ENCODE measurements around the gene SLC19A1.

SLC19A1 gene

DNA sequence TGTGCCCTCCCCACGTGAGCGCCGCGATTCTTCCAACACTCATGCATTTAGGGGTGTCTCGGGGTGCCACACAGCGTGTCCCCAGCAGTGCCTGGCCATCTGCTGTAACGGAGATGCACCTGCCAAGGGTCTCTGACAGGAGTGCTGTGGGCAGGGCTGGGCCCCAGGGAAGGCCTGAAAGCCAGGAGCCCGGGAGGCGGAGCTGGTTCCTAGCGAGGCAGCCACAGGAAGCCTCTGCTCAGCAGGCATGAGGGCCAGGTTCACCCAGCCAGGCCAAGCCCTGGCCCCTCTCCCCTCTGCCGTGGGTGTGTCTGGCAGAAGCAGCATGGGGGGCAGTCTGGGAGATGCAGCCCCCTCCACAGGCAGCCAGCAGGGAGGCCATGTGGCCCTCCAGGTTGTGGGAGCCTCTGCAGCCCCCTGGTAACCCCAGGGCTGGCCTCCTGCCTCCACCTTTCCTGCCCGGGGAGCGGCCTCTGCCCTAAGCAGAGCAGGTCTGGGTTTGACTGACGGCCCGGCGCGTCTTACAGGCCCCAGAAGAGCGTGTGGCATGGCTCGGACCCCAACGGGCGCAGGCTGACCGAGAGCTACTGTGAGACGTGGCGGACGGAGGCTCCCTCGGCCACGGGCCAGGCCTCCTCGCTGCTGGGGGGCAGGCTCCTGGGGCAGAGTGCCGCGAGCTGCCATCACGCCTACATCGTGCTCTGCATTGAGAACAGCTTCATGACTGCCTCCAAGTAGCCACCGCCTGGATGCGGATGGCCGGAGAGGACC lies 30.4 kb downstream of the SLC19A1 start:
- no peaks in the 10 kb centered on the region for H3K9me3 ChIP-seq (ENCODE audit: control insufficient read depth, insufficient read depth, low read length)
- 0 out of 2 replicates have a peak, but pooled peaks cover 4% of the 10 kb centered on the region for H3K36me3 ChIP-seq (ENCODE audit: insufficient read depth, low read length)
- H3K4me1 ChIP-seq (ENCODE audit: insufficient read depth, low read length) = no peaks in the 10 kb centered on the region
- no peak overlapping the region for H3K9ac ChIP-seq (ENCODE audit: low read depth, low read length)

DNA sequence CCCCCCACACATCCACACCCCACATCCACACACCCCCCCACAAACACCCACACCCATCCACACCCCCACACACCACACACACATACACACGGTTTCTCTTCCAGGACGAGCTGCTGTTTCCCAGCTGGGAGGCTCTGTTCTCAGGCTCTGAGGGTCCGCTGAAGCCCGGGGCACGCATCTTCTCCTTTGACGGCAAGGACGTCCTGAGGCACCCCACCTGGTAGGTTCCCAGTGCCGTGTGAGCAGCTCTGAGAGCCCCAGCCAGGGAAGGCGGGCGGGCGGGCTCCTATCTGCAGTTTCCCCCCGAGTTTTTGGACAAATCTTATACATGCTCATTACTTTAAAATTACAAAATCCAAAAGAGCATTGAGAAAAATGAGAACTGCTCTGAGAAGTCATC lies 31.2 kb downstream of the SLC19A1 start:
- H3K4me1 ChIP-seq (ENCODE audit: insufficient read depth, low read length) = no peaks in the 10 kb centered on the region
- no peak overlapping the region for H3K9ac ChIP-seq (ENCODE audit: low read depth, low read length)
- H3K9me3 ChIP-seq (ENCODE audit: control insufficient read depth, insufficient read depth, low read length) = no peaks in the 10 kb centered on the region
- 0 out of 2 replicates have a peak, but pooled peaks cover 4% of the 10 kb centered on the region for H3K36me3 ChIP-seq (ENCODE audit: insufficient read depth, low read length)

DNA sequence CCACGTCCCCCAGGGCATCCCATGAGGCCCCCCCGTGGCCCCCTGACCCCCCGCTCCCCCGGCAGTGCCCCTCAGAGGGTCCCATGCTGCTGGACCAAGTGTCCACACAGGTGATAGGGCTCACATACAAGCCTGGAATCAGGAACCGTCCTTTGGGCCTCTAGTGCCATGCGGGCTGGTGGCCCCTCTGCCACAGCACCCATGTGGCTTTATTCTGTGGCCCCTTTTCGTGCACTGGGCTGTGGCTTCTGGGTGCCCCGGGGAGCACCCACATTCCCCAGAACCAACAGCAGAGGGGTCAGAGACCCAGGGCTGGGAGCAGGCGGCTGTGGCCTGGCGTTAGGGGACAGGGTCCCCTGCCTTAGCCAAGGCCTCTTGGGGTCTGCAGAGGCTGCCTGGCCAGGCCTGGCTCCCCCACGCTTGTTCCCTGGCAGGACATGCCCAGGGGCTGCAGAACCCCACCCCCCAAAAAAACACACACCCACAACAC lies 31.7 kb downstream of the SLC19A1 start:
- Histone ChIP-seq H3K36me3 (ENCODE audit: insufficient read depth, low read length) (0 out of 2 replicates have a peak, but pooled peaks cover 4% of the 10 kb centered on the region), H3K4me1 (ENCODE audit: insufficient read depth, low read length) (no peaks in the 10 kb centered on the region), H3K9ac (ENCODE audit: low read depth, low read length) (no peak overlapping the region), H3K9me3 (ENCODE audit: control insufficient read depth, insufficient read depth, low read length) (no peaks in the 10 kb centered on the region)

DNA sequence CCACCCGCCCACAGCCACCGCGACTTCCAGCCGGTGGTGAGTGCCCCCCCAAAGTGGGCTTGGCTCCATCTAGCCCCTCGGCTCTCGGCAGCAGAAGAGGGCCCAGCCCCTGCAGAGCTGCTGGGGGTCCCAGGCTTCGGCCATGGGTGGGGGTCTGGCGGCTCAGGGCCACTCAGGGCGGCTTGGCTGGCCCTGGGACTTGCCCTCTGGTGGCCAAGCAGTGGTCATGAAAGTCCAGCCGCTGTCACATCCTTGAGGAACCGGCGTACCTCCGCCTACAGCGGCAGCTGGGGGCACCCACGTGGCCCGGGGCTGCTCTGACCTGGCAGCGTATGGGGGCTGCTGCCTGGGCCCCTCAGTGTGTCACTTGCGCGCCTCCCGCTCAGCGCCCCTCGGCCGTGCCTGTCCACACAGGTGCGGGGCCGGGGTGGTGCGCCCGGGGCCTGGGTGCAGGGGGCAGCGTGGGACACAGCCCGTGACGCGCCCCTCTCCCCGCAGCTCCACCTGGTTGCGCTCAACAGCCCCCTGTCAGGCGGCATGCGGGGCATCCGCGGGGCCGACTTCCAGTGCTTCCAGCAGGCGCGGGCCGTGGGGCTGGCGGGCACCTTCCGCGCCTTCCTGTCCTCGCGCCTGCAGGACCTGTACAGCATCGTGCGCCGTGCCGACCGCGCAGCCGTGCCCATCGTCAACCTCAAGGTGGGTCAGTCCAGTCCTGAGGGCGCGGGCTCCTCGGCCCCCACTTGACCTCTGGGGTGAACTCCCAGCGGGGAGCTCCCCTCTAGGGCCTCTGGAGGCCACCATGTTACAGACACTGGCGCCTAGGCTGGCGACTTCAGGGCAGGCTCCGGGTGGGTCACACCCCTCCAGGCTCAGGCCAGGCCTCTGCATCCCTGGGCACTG lies 32.4 kb downstream of the SLC19A1 start:
- Histone ChIP-seq H3K36me3 (ENCODE audit: insufficient read depth, low read length) (no peaks in the 10 kb centered on the region; the same call in 1 of the 2 replicates), H3K9ac (ENCODE audit: low read depth, low read length) (no peak overlapping the region), H3K4me1 (ENCODE audit: insufficient read depth, low read length) (no peaks in the 10 kb centered on the region), H3K9me3 (ENCODE audit: control insufficient read depth, insufficient read depth, low read length) (no peaks in the 10 kb centered on the region)

DNA sequence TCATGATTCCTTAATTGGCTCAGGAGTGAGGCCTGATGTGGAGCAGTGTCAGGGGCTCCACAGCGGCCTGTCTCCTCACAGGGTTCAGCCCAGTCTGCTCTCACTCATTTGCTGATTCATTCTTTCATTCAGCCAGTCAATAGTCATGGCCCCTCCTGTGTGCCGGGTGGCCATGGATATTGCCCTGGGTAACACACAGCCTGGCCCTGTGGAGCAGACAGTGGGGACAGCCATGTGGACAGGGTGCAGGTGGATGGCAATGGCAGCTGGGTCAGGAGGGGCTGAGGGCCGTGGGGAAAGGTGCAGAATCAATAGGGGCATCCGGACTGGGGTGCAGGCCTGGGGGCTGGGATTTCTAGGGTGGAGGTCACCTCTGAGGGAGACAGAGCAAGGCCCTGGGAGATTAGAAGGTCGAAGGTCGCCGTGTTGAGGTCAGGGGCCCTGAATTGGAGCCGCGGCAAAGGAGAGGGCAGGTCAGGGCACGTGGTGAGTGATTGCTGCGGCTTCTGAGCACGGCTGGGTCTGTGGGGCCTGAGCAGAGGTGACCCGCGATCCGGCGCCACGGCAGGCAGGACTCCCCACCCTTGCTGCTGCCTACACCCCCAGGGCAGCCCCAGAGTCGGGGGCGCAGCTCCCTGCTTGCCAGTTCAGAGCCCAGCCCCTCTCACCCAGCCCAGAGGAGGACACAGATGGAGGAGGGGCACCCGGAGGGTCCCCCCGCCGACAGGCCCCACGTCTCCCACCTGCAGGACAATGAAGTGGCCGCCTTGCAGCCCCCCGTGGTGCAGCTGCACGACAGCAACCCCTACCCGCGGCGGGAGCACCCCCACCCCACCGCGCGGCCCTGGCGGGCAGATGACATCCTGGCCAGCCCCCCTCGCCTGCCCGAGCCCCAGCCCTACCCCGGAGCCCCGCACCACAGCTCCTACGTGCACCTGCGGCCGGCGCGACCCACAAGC lies 33.4 kb downstream of the SLC19A1 start:
- no peaks in the 10 kb centered on the region; the same call in 1 of the 2 replicates for H3K36me3 ChIP-seq (ENCODE audit: insufficient read depth, low read length)
- no peaks in the 10 kb centered on the region for H3K4me1 ChIP-seq (ENCODE audit: insufficient read depth, low read length)
- H3K9ac ChIP-seq (ENCODE audit: low read depth, low read length) = no peak overlapping the region
- H3K9me3 ChIP-seq (ENCODE audit: control insufficient read depth, insufficient read depth, low read length) = no peaks in the 10 kb centered on the region

DNA sequence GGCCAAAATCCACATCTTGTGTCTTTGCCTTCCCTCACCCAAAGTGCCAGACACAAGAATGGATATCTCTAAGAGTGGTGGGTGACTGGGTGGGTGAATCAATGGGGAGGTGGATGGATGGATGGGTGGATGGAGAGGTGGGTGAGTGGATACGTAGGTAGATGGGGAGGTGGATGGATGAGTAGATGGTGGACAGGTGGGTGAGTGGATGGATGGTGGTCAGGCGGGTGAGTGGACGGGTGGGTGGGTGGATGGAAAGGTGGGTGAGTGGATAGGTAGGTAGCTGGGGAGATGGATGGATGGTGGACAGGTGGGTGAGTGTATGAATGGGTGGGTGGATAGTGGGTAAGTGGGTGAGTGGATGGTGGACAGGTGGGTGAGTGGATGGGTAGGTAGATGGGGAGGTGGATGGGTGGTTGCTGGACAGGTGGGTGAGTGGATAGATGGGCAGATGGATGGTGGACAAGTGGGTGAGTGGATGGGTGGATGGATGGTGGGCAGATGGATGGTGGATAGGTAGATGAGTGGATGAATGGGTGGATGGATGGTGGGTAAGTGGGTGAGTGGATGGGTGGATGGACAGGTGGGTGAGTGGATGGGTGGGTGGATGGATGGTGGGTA lies 34.2 kb downstream of the SLC19A1 start:
- Histone ChIP-seq H3K4me1 (ENCODE audit: insufficient read depth, low read length) (no peaks in the 10 kb centered on the region), H3K9me3 (ENCODE audit: control insufficient read depth, insufficient read depth, low read length) (no peaks in the 10 kb centered on the region), H3K36me3 (ENCODE audit: insufficient read depth, low read length) (no peaks in the 10 kb centered on the region; the same call in 1 of the 2 replicates), H3K9ac (ENCODE audit: low read depth, low read length) (no peak overlapping the region)

DNA sequence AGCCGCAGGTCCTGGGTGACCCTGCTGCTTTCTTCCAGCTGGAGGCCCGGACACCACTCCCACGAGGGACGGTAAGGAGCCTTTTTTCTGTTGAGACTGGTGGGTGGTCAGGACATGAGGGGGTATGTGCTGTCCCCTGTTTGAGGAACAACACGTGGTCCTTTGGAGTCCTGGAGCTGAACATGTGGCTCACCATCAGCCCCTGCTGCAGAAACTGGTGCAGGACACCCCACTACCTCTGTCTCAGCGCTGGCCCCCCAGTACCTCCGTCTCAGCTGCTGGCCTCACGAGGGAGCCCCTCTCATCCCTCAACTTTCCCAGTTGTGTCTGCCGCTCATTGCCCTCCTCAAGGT lies 34.7 kb downstream of the SLC19A1 start:
- Histone ChIP-seq H3K36me3 (ENCODE audit: insufficient read depth, low read length) (no peaks in the 10 kb centered on the region; the same call in 1 of the 2 replicates), H3K9ac (ENCODE audit: low read depth, low read length) (no peak overlapping the region), H3K9me3 (ENCODE audit: control insufficient read depth, insufficient read depth, low read length) (no peaks in the 10 kb centered on the region), H3K4me1 (ENCODE audit: insufficient read depth, low read length) (no peaks in the 10 kb centered on the region)

DNA sequence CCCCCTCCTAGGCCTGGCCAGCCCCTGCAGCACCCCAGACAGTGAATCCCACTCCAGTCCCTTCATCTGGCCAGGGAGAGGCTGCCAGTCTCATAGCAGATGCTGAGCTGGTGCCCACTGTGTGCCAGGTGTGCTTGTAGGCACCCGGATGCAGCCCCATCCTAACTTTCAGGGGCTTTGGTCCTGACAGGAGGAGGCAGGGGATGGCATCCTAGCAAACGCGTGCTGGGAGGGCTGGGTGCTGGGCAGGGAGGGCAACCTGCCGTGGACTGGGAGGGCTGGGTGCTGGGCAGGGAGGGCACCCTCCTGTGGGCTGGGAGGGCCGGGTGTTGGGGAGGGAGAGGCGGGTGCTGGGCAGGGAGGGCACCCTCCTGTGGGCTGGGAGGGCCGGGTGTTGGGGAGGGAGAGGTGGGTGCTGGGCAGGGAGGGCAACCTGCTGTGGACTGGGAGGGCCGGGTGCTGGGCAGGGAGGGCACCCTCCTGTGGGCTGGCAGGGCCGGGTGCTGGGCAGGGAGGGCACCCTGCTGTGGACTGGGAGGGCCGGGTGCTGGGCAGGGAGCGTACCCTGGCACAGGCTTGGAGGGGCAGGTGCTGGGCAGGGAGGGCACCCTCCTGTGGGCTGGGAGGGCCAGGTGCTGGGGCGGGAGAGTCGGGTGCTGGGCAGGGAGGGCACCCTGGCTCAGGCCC lies 35.3 kb downstream of the SLC19A1 start:
- H3K4me1 ChIP-seq (ENCODE audit: insufficient read depth, low read length) = no peaks in the 10 kb centered on the region
- H3K9me3 ChIP-seq (ENCODE audit: control insufficient read depth, insufficient read depth, low read length) = no peaks in the 10 kb centered on the region
- H3K36me3 ChIP-seq (ENCODE audit: insufficient read depth, low read length) = no peaks in the 10 kb centered on the region; the same call in 1 of the 2 replicates
- no peak overlapping the region for H3K9ac ChIP-seq (ENCODE audit: low read depth, low read length)

DNA sequence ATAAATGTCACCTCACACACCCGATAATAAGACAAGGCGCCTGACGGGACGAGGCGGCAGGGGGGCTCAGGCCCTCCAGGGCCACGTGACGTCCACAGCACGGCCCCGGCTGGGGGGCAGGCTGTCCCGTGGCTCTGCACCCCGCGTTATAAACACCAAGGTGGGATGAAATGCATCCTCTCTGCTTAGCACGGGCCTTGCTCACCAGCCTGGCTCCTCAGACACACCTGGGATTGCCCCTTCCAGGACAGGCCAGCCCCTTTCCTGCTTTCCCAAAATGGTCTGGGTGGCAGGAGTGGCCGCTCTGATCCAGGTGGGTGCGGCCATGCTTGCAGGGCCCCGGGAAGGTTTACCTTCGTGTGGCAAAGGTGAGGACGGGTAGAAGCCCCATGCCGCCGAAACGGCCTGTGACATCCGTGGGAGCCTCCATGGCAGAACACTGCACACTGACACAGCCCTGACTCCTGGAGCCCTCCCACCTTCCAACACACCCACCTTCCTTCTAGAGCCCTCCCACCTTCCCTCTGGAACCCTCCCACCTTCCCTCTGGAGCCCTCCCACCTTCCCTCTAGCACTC lies 35.9 kb downstream of the SLC19A1 start:
- Histone ChIP-seq H3K9ac (ENCODE audit: low read depth, low read length) (no peak overlapping the region), H3K9me3 (ENCODE audit: control insufficient read depth, insufficient read depth, low read length) (no peaks in the 10 kb centered on the region), H3K36me3 (ENCODE audit: insufficient read depth, low read length) (no peaks in the 10 kb centered on the region; the same call in 1 of the 2 replicates), H3K4me1 (ENCODE audit: insufficient read depth, low read length) (no peaks in the 10 kb centered on the region)

DNA sequence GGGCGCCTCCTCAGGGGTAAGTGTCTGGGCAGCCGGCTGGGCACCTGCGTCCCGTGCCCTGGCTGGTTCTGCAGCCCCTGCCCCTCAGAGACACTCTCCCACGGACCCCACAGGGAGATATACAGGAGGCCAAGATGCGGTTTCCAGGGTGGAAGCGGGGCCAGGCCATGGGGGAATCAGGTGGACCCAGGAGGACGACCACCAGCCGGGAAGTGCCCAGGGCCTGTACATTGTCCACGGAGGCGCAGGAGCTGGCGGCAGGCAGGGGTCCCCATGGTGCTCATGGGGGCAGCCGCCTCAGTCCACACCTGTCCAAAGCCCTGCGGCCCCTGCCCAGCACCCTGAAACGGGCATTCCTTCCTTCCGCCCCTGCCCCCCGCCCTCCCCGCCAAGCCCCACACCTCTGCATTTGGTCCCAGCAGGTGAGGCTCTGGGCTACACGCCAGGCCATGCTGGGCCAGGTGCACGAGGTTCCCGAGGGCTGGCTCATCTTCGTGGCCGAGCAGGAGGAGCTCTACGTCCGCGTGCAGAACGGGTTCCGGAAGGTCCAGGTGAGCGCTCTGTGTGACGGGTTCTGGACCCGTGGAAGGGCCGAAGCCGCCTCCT lies 36.7 kb downstream of the SLC19A1 start:
- H3K4me1 ChIP-seq (ENCODE audit: insufficient read depth, low read length) = no peaks in the 10 kb centered on the region
- no peaks in the 10 kb centered on the region; the same call in 1 of the 2 replicates for H3K36me3 ChIP-seq (ENCODE audit: insufficient read depth, low read length)

DNA sequence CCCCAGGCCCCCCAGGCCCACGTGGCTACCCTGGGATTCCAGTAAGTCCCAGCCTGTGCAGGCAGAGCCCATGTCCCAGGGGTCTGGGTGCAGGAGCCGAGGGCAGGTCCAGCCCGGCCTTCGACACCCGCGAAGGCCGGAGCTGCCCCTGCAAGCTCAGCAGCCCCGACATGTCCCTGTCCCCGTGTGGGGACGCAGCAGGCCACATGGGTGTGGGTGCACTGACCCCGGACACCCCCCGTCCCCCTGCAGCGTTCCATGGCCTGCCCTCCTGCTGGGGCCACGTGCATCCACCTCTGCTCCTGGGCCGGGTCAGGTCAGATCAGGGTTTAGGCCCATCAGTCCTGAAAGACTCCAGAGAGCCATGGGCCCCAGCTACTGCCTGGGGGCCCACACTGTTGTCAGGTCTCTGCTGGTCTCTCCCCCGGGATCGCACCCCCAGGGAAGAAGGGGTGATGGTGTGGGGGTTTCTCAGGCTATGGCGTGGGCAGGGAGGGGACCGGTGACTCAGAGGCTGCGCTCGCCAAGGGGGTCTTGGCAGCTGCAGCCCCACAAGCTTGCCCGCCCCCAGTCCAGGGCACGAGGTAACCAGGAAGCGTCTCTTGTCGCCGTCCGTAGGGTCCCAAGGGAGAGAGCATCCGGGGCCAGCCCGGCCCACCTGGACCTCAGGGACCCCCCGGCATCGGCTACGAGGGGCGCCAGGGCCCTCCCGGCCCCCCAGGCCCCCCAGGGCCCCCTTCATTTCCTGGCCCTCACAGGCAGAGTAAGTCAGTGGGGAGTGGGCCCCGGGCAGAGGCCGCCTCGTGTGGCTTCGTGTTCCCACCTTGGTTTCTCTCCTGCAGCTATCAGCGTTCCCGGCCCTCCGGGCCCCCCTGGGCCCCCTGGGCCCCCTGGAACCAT lies 37.5 kb downstream of the SLC19A1 start:
- H3K4me1 ChIP-seq (ENCODE audit: insufficient read depth, low read length) = no peaks in the 10 kb centered on the region
- H3K9me3 ChIP-seq (ENCODE audit: control insufficient read depth, insufficient read depth, low read length) = no peaks in the 10 kb centered on the region
- H3K36me3 ChIP-seq (ENCODE audit: insufficient read depth, low read length) = no peaks in the 10 kb centered on the region; the same call in 1 of the 2 replicates
- H3K9ac ChIP-seq (ENCODE audit: low read depth, low read length) = no peak overlapping the region

More for the DNA sequence above, 36.7 kb downstream of the SLC19A1 start:
- Histone ChIP-seq H3K9ac (ENCODE audit: low read depth, low read length) (no peak overlapping the region), H3K9me3 (ENCODE audit: control insufficient read depth, insufficient read depth, low read length) (no peaks in the 10 kb centered on the region)

Data from ES-I3 (cell line).